ELR (cell line): ENCODE measurements around the gene ZCWPW2.
A peak's percentile ranks its signal among the peaks of the same experiment; 100 is the strongest.

Source experiments
- DNase-seq: peaks from one replicate; pipeline ENCODE4 v3.0.0-alpha.2; 2015; ENCODE audit warnings: low read depth

The ZCWPW2 gene, protein sequence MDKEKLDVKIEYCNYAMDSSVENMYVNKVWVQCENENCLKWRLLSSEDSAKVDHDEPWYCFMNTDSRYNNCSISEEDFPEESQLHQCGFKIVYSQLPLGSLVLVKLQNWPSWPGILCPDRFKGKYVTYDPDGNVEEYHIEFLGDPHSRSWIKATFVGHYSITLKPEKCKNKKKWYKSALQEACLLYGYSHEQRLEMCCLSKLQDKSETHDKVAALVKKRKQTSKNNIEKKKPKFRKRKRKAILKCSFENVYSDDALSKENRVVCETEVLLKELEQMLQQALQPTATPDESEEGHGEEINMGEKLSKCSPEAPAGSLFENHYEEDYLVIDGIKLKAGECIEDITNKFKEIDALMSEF

GRCh38 chr3:28348629-28349468 is at the start of gene ZCWPW2, which contains the start of gene AZI2:
Gene ZCWPW2 (plus strand): TSS chr3:28348721. CDS start chr3:28413069, 64,348 bp downstream.
Gene AZI2 (minus strand): TSS chr3:28348824. CDS start chr3:28340617, 8,207 bp downstream.
- peak; percentile 96 for DNase-seq

GRCh38 chr3:28299705-28300104 is 48.8 kb upstream of the ZCWPW2 start:
- DNase-seq, result no peak

DNA sequence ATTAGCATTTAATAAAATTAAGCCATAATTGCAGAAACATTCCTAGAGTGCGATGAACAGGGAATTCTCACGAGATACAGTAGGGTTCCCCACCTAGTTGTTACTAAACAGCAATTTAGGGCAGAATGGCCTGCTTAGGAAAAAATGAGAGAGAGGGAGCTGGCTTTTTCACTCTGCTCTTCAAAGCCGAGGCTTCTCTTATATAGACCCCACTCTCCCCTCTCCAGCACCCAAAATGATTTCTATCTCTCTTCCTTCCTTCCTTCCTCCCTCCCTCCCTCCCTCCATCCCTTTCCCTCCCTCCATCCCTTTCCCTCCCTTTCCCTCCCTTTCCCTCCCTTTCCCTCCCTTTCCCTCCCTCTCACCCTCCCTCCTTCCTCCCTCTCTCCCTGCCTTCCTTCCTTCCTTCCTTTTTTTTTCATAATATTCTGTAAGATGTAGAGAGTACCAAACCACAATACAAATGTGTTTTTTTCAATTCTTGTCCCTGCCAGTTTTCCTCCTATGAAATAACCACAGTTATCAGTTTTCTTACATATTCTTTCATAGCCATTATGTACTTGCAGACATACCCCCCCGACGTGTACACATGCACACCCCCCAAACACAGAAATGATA is 48.1 kb upstream of the ZCWPW2 start:
- DNase-seq, result no peak

GRCh38 chr3:28301688-28302087 is 46.8 kb upstream of the ZCWPW2 start:
- no peak for DNase-seq

DNA sequence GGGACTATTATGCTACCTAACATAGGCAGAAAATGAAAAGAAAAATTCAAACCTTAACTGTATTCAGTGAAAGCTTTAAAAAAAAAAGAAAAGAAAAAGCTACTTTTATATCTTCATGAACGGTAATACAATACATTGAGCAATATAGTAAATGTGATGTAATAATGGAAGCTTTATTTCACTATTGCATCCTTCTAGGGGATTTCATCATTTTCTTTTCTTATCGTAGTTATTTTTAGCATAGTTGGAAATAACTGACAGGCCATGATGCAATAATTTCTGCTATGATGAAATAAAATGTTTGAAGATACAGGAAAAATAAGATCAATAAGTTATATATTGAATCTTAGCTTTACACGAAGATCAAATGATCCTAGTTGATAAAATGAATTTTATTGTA is 40.3 kb upstream of the ZCWPW2 start:
- no peak for DNase-seq

- no peak for DNase-seq
Measured at GRCh38 chr3:28315711-28316110, 32.8 kb upstream of the ZCWPW2 start.

GRCh38 chr3:28316226-28316625 is 32.3 kb upstream of the ZCWPW2 start:
- no peak for DNase-seq

DNA sequence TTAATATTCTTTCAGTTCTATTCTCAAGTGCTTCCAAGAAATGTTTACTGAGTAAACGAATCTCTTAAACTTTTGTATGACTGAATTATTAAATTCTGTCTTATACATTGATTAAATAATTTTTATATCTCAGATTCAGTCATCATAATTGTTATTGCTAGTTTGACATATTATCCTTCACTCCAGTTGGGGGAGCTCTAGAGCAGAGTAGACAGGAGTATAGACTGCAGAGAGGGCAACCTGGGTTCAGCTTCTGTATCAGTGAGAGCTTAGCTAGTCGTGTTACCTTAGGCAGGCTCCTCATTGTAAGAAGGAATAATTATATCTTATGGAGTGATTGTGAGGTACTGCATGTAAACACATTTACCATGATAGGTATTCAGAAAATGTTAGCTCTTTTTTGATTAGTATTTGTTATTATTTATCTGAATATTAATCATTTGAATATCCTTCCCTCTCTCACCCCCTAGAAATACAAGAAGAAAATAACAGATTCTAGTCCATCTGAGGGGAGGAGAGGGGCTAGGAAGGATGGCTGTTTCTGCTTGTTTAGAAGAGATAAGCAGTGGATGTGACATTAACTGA is 31.0 kb upstream of the ZCWPW2 start:
- peak; percentile 54 for DNase-seq

DNA sequence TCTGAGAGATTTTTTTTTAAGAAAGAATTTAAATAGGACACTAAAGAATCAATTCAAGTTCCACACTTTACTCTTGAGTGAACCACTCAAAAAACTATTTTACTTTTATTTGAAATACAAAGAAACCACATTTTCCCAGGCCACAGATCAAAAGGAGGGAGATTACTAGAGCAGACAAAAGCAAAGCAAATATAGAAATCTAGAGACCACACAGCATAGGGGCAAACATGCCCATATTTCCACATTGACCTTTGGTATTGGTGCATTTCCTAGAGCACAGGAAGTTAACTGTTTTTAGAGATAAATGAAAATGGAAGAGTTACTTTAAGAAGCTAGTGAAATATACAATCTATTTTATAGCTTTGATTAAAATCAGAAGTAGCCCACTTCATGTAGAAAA is 27.5 kb upstream of the ZCWPW2 start:
- no peak for DNase-seq

DNA sequence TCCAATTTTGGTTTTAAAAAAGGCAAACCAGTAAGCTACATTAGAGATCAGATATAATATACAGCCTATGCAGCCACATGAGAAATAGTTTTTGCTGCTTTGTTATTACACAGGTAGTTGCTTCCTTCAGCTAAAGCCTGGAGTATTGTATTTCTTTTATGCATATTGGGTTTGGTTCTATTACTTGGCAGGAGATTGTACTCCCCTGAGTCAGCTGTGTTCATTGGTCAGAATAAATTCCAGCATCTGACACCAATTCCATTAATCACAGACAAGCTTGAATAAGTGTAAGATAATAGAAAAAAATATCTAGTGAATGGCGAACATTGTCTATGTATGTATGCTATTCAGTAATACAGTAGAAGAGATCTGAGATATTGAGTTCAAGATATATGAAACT is 26.1 kb upstream of the ZCWPW2 start:
- peak; percentile 57 for DNase-seq

DNA sequence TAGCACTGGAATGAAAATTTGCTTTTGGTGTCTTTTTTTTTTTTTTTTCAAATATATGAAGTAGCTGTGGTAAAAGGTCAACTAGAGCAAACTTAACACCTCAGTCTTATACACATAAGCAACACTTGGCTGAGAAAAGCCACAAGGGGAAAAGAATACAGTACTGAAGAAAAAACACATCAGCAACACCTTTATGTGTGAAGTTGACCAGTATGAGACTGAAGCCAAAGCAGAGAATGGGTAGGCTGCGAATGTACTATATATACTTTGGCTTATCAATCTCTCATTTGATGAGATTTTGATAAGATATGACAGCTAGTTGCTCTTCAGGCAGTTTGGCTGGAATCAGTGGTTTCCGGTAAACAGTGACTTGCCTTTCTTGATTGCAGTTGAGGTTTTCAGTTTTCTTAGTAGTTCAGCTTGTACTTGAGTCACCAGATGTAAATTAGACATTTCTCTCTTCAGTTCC is 22.0 kb upstream of the ZCWPW2 start:
- no peak for DNase-seq

- DNase-seq, result peak; percentile 53
Measured at GRCh38 chr3:28328188-28329151, 20.1 kb upstream of the ZCWPW2 start.

DNA sequence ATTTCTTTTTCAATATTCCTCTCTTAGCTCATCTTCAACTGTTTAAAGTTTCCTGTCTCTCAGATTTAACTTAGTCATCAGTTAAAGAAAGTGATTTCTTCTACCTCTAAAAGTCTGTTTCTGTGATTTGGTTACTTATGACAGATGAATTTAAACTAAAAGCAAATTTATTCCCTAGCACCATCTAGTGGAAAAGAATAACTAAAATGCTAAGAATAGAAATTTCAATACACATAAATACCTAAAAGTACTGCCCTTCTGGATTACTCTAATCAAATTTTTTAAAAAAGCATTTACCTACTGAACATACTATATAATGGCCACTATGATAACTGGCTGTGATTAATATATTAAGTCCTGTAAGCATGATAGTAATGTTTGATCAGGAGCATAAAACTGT is 14.0 kb upstream of the ZCWPW2 start:
- peak; percentile 4 for DNase-seq

GRCh38 chr3:28335246-28335645 is 13.3 kb upstream of the ZCWPW2 start:
- DNase-seq, result no peak

DNA sequence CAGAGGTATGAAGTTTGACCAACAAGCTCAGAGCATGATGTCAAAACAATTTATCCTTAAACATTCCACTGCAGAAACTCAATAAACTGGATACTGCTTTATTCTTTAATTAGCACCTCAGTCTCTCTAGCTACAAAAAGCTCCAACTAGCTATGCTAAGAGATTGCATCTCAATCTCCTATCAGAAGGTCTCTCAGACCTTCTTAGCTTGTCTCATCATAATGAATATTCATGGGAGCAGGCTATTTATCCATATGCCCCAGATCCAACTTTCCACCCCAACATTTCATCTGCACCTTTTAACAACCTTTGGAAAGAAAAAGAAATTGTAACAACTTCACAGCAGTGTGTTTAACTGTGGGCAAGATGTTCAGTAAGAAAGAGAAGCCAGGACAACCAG is 11.3 kb upstream of the ZCWPW2 start:
- DNase-seq, result no peak

- no peak for DNase-seq
Measured at GRCh38 chr3:28343144-28343543, 5.4 kb upstream of the ZCWPW2 start.

- DNase-seq, result no peak
Measured at GRCh38 chr3:28345690-28346089, 2.8 kb upstream of the ZCWPW2 start.

DNA sequence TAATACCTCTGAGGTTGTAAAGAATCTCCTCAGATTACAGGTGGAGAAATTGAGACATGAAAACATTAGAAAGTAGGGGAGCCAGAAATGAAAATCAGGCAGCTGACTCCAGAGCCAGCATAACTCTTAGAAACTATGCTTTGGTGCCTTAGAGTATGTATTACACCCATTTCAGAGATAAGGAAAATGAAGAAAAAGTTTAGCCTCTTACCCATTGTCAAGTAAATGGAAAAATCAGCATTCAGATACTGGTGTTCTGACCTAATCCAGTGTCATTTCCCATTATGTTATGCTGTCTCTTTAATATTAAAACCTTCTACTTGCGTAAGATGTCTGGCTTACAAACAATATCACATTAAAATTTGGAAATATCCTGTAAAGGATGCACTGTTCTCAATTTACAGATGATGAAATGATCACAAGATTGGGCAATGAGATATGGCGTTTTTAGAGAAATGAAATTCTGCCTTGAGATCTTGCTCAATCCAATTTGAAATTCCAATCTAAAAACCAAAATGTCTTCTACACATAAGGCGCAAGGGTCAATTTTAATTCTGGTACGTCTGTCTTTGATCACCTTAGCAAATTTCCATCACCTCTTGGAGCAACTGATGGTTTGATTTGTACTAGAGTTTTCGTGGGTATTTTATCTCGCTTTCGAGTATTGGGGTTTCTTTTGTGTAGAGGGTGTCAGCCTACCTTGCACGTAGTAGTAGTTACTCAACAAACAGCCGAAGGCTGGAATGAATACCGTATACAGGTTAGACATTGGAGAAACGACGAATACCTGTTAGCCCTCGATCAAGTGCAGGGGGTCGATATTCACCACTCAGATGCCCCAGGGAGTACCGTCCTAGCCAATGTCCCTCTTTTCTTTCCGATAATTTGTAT is 902 bp upstream of the ZCWPW2 start:
- peak; percentile 30 for DNase-seq

GRCh38 chr3:28348265-28348628 is 274 bp upstream of the ZCWPW2 start:
- no peak for DNase-seq

DNA sequence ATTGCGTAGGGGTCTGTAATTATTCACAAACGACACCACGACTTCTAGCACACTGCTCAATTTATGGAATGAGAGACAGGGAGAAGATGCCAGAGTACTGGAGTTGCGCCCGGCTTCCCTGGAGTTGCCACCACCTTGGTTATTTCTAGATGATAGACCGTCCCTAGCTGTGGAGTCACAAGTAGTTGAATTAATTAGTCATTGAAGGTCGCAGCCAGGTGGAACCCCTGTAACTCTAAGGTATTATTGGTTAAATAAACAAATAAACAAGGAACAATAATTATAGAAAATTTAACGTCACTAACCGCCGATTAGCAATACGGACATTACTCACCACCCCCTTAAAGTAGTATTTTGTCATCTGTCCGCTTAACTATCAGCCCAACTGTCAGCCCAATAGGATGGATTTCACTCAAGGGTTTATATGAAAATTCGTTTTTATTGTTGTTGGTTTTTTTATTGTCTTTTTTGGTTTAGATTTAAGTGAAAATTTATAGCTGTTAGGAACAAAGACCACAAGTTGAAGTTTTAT is 1.0 kb downstream of the ZCWPW2 start:
- DNase-seq, result peak; percentile 51
